ENCODE measurements around the gene SLC12A6. TPM values are rescaled to one million over a fixed set of nuclear protein-coding genes. Genes with fewer than 3 reads are reported as not detected.

The SLC12A6 gene
- total and polyA plus RNA-seq, 7 donors, result 1.4 to 22.7 (median 14.3) TPM

- Histone ChIP-seq H3K4me3 (peak overlapping the region; percentile 93 to 96 (median 94)), H3K9me3 (no peaks in the 10 kb centered on the region), H3K27me3 (no peaks in the 10 kb centered on the region), H3K4me1 (peaks cover 0 to 37% (median 24%) of the 10 kb centered on the region in 4 donors), H3K27ac (peak overlapping the region; percentile 89 to 91 (median 90)), H3K36me3 (peaks cover 0 to 20% (median 8%) of the 10 kb centered on the region in 4 donors)
- intact Hi-C loops (cut with DNase I), result loop anchor here (5.0 to 10.0 kb wide), 2 partner anchors 109 to 1208 kb away; partner anchors contain the start of genes DPH6 and EMC4
- DNase-seq, result no peak
- WGBS, 2 donors, result 74 to 84% methylated on average over 16 of the region's 16 CpGs
- TF ChIP-seq POLR2A (IDR thresholded peaks at IDR 0.05) (no peak), EP300 (IDR thresholded peaks at IDR 0.05) (no peak), CTCF (IDR thresholded peaks at IDR 0.05) (no peak), POLR2AphosphoS5 (IDR thresholded peaks at IDR 0.05) (no peak)
Observed at GRCh38 chr15:34336231-34336990, 1.2 kb downstream of the SLC12A6 start.

- Histone ChIP-seq H3K9me3 (no peaks in the 10 kb centered on the region), H3K27me3 (no peaks in the 10 kb centered on the region), H3K4me1 (peaks cover 0 to 35% (median 22%) of the 10 kb centered on the region in 4 donors), H3K36me3 (peaks cover 0 to 13% (median 1%) of the 10 kb centered on the region in 4 donors), H3K4me3 (no peak overlapping the region), H3K27ac (peak overlapping the region in 3 of 4 donors; percentile 11 to 34 (median 18))
- no peak for TF ChIP-seq CTCF (IDR thresholded peaks at IDR 0.05)
- peak in 1 of 4 donors; percentile 24 for TF ChIP-seq POLR2AphosphoS5 (IDR thresholded peaks at IDR 0.05)
- TF ChIP-seq POLR2A (IDR thresholded peaks at IDR 0.05), result no peak
- TF ChIP-seq EP300 (IDR thresholded peaks at IDR 0.05), result no peak
- DNase-seq, result no peak
- 57 to 83% methylated on average over 3 of the region's 3 CpGs for WGBS, 2 donors
- intact Hi-C loops (cut with DNase I), result loop anchor here (5.0 to 10.0 kb wide), 2 partner anchors 108 to 1209 kb away; partner anchors contain the start of genes DPH6 and EMC4
Observed at GRCh38 chr15:34335176-34336032, 2.2 kb downstream of the SLC12A6 start.

GRCh38 chr15:34334672-34335071, 2.9 kb downstream of the SLC12A6 start:
- WGBS, 2 donors, result 40 to 77% methylated on average over 4 of the region's 4 CpGs
- Histone ChIP-seq H3K4me3 (no peak overlapping the region), H3K9me3 (no peaks in the 10 kb centered on the region), H3K4me1 (peaks cover 0 to 35% (median 22%) of the 10 kb centered on the region in 4 donors), H3K36me3 (peaks cover 0 to 6% (median 0%) of the 10 kb centered on the region in 4 donors), H3K27ac (peak overlapping the region in 1 of 4 donors; percentile 34), H3K27me3 (no peaks in the 10 kb centered on the region)
- TF ChIP-seq CTCF (IDR thresholded peaks at IDR 0.05) (no peak), POLR2AphosphoS5 (IDR thresholded peaks at IDR 0.05) (no peak), EP300 (IDR thresholded peaks at IDR 0.05) (no peak), POLR2A (IDR thresholded peaks at IDR 0.05) (no peak)
- DNase-seq, result no peak
- intact Hi-C loops (cut with DNase I), result loop anchor here (5.0 to 10.0 kb wide), 2 partner anchors 107 to 1210 kb away; partner anchors contain the start of genes DPH6 and EMC4

GRCh38 chr15:34332553-34333120, 4.9 kb downstream of the SLC12A6 start:
- no peak overlapping the region for H3K27ac ChIP-seq
- H3K4me3 ChIP-seq, result no peak overlapping the region
- peaks cover 0 to 6% (median 0%) of the 10 kb centered on the region in 4 donors for H3K36me3 ChIP-seq
- H3K9me3 ChIP-seq, result no peaks in the 10 kb centered on the region
- WGBS, 2 donors, result 96 to 97% methylated on average over 6 of the region's 6 CpGs
- intact Hi-C loops (cut with DNase I), result loop anchor here (10.0 kb wide), 1 partner anchor 1212 kb away; the partner anchor contains the start of gene DPH6
- TF ChIP-seq EP300 (IDR thresholded peaks at IDR 0.05) (no peak), POLR2A (IDR thresholded peaks at IDR 0.05) (no peak), POLR2AphosphoS5 (IDR thresholded peaks at IDR 0.05) (no peak), CTCF (IDR thresholded peaks at IDR 0.05) (no peak)
- no peak for DNase-seq
- peaks cover 0 to 30% (median 17%) of the 10 kb centered on the region in 4 donors for H3K4me1 ChIP-seq
- no peaks in the 10 kb centered on the region for H3K27me3 ChIP-seq

All from sigmoid colon (tissue), 7 donors.